ENCODE data around the gene EFCAB5. TPM values are rescaled to one million over a fixed set of nuclear protein-coding genes. Genes with fewer than 3 reads are reported as not detected.

EFCAB5 gene
- total and polyA plus RNA-seq, 2 of the 8 experiments (the other 6 are each of a cell fraction or from before 2014, with no cell fraction given), result 0.05 to 0.34 TPM

GRCh38 chr17:29977836-29978235 lies 36.4 kb downstream of the EFCAB5 start:
- Histone ChIP-seq H2BK12ac (ENCODE audit: low read depth, low read length) (no peak overlapping the region), H3K9me3 (ENCODE audit: insufficient read depth in 2 of 2, low read depth in 1 of 2, low read length in 1 of 2) (no peaks in the 10 kb centered on the region), H2AK5ac (ENCODE audit: low read depth, low read length) (no peak overlapping the region), H4K20me1 (replicated peaks in 1 of 2; ENCODE audit: control insufficient read depth in 1 of 2, insufficient read depth in 2 of 2, low read length in 2 of 2) (no peaks in the 10 kb centered on the region), H3K23ac (ENCODE audit: insufficient read length) (no peak overlapping the region), H2BK15ac (ENCODE audit: low read length) (no peak overlapping the region), H3K27me3 (replicated peaks in 1 of 4; ENCODE audit: control insufficient read depth in 3 of 4, extremely low read depth in 1 of 4, insufficient read depth in 3 of 4, low read length in 3 of 4) (no peaks in the 10 kb centered on the region), H4K91ac (replicated peaks; ENCODE audit: insufficient read length, low read length) (no peak overlapping the region), H3K18ac (ENCODE audit: extremely low read depth, low read length) (no peak overlapping the region), H3K4me1 (replicated peaks in 1 of 4; ENCODE audit: control insufficient read depth in 3 of 4, insufficient read depth in 4 of 4, low read length in 3 of 4) (no peaks in the 10 kb centered on the region), H3K56ac (replicated peaks; ENCODE audit: insufficient read length, low read depth, low read length) (no peak overlapping the region), H3K4me3 (ENCODE audit: extremely low read depth in 1 of 4, insufficient read depth in 2 of 4, low read depth in 3 of 4, low read length in 4 of 4) (no peak overlapping the region), H2BK20ac (ENCODE audit: low read length) (no peak overlapping the region), H3K36me3 (ENCODE audit: control insufficient read depth in 2 of 4, insufficient read depth in 4 of 4, low read length in 3 of 4) (no peaks in the 10 kb centered on the region), H4K8ac (ENCODE audit: extremely low read depth, insufficient read depth, low read length) (no peak overlapping the region), H3K4ac (replicated peaks; ENCODE audit: insufficient read length, low read depth, low read length) (no peak overlapping the region), H3K27ac (ENCODE audit: low read depth, low read length) (no peak overlapping the region), H3K14ac (ENCODE audit: insufficient read length) (no peak overlapping the region), H2BK120ac (replicated peaks; ENCODE audit: low read depth, low read length) (no peak overlapping the region), H3K79me2 (ENCODE audit: control insufficient read depth in 1 of 2, insufficient read depth in 2 of 2, low read length in 2 of 2) (no peaks in the 10 kb centered on the region), H3K23me2 (ENCODE audit: low read depth, low read length) (no peaks in the 10 kb centered on the region), H3K4me2 (ENCODE audit: insufficient read depth in 1 of 2, low read depth in 2 of 2, low read length in 2 of 2) (no peak overlapping the region), H3K9ac (replicated peaks in 1 of 4; ENCODE audit: extremely low read depth in 1 of 4, low read depth in 3 of 4, low read length in 3 of 4) (no peak overlapping the region), H2AFZ (ENCODE audit: low read length) (no peak overlapping the region), H3K79me1 (ENCODE audit: low read depth, low read length) (no peaks in the 10 kb centered on the region), H4K5ac (ENCODE audit: insufficient read length, low read depth, low read length) (no peak overlapping the region), H2BK5ac (ENCODE audit: low read depth, low read length) (no peak overlapping the region)
- WGBS, 2 experiments (ENCODE audit: extremely low coverage in 1 of 2, insufficient coverage in 1 of 2, insufficient read length in 1 of 2, insufficient replicate concordance in 2 of 2, low coverage in 1 of 2, low lambda C conversion rate in 2 of 2, missing lambda C conversion rate in 1 of 2), result 79% methylated on average over 1 of the region's 1 CpG; no CpG with 5 or more reads in 1 of the 2 experiments
- FAIRE-seq (no peak), DNase-seq (ENCODE audit: low read depth in 1 of 2, low spot score in 2 of 2) (no peak)
- POLR2A ChIA-PET (ENCODE audit: partially characterized antibody), result no interaction called here
- CTCF ChIA-PET (ENCODE audit: partially characterized antibody), result interaction anchor here (0.7 kb wide), 1 partner anchor 46 kb away, joined by 3 read pairs; no protein-coding TSS in a partner anchor
- TF ChIP-seq GABPA (IDR thresholded peaks at IDR 0.05; ENCODE audit: borderline replicate concordance, insufficient read depth, low read length) (no peak), RNF2 (IDR thresholded peaks at IDR 0.05; ENCODE audit: borderline replicate concordance, low read depth, low read length, missing control alignments, poor library complexity, severe bottlenecking) (no peak), CBX5 (IDR thresholded peaks at IDR 0.05; ENCODE audit: low read depth, low read length) (no peak), ATF2 (IDR thresholded peaks at IDR 0.05; ENCODE audit: low read length) (no peak), KDM4A (IDR thresholded peaks at IDR 0.05; ENCODE audit: low read depth, low read length, severe bottlenecking) (no peak), RFX5 (IDR thresholded peaks at IDR 0.05; ENCODE audit: borderline replicate concordance, low read depth, low read length) (no peak), EP300 (IDR thresholded peaks at IDR 0.05; ENCODE audit: borderline replicate concordance in 1 of 2, low read depth in 2 of 2, low read length in 2 of 2) (no peak), POLR2A (IDR thresholded peaks at IDR 0.05; ENCODE audit: control extremely low read depth in 1 of 2, low read depth in 2 of 2, low read length in 2 of 2) (no peak), SIRT6 (IDR thresholded peaks at IDR 0.05; ENCODE audit: low read length) (no peak)
- TF ChIP-seq, protein P1, sequence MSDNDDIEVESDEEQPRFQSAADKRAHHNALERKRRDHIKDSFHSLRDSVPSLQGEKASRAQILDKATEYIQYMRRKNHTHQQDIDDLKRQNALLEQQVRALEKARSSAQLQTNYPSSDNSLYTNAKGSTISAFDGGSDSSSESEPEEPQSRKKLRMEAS (IDR thresholded peaks at IDR 0.05), result no peak
- TF ChIP-seq, protein P2, sequence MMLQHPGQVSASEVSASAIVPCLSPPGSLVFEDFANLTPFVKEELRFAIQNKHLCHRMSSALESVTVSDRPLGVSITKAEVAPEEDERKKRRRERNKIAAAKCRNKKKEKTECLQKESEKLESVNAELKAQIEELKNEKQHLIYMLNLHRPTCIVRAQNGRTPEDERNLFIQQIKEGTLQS (IDR thresholded peaks at IDR 0.05; ENCODE audit: insufficient read depth, low read depth, low read length), result no peak
